ENCODE measurements around the gene FN1. TPM values are rescaled to one million over a fixed set of nuclear protein-coding genes. Genes with fewer than 3 reads are reported as not detected.

The FN1 gene
- total RNA-seq, 2 donors from 2014 or later, result 369 to 1,092 TPM

DNA sequence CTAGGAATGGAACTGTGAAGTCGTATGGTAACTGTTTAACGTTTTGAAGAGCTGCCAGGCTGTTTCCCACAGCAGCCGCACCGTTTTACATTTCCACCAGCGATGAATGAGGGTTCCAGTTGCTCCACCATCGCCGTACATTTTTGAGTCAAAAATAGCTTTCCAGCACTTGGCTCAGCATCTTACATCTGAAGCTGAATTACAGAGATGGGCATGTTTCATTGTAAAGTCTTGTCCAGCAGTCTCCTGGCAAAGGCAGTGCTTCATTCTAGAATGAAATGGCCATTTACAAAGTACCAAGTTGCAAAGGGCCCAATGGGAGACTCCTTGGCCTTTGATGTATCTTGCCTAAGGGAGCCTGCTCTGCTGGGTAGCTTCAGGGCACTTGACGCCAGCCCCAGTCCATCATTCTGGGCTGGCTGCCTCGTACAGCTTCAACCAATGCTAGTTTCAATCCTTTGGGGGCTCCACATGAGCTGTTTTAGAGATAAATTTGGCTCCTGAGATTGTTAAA, 78.9 kb downstream of the FN1 start:
- Histone ChIP-seq H3K36me3 (peaks cover 10% of the 10 kb centered on the region), H3K4me1 (no peaks in the 10 kb centered on the region), H3K27ac (no peak overlapping the region), H3K27me3 (no peaks in the 10 kb centered on the region), H3K4me3 (no peak overlapping the region), H3K9me3 (no peaks in the 10 kb centered on the region)
- TF ChIP-seq CTCF (IDR thresholded peaks at IDR 0.05), result no peak
- DNase-seq (ENCODE audit: low spot score), result no peak

GRCh38 chr2:215356334-215356947, 79.4 kb downstream of the FN1 start:
- Histone ChIP-seq H3K27me3 (no peaks in the 10 kb centered on the region), H3K4me1 (no peaks in the 10 kb centered on the region), H3K4me3 (no peak overlapping the region), H3K36me3 (peaks cover 5% of the 10 kb centered on the region), H3K9me3 (no peaks in the 10 kb centered on the region), H3K27ac (no peak overlapping the region)
- no peak for DNase-seq (ENCODE audit: low spot score)
- TF ChIP-seq CTCF (IDR thresholded peaks at IDR 0.05), result no peak

- Histone ChIP-seq H3K9me3 (no peaks in the 10 kb centered on the region), H3K27me3 (no peaks in the 10 kb centered on the region), H3K4me3 (no peak overlapping the region), H3K4me1 (no peaks in the 10 kb centered on the region), H3K27ac (no peak overlapping the region), H3K36me3 (no peaks in the 10 kb centered on the region)
- TF ChIP-seq CTCF (IDR thresholded peaks at IDR 0.05), result no peak
- no peak for DNase-seq (ENCODE audit: low spot score)
Observed at GRCh38 chr2:215355801-215356200, 80.1 kb downstream of the FN1 start.

GRCh38 chr2:215354771-215355695, 80.8 kb downstream of the FN1 start:
- Histone ChIP-seq H3K27me3 (no peaks in the 10 kb centered on the region), H3K27ac (no peak overlapping the region), H3K4me1 (no peaks in the 10 kb centered on the region), H3K36me3 (peaks cover 3% of the 10 kb centered on the region), H3K9me3 (no peaks in the 10 kb centered on the region), H3K4me3 (no peak overlapping the region)
- DNase-seq (ENCODE audit: low spot score), result no peak
- no peak for TF ChIP-seq CTCF (IDR thresholded peaks at IDR 0.05)

DNA sequence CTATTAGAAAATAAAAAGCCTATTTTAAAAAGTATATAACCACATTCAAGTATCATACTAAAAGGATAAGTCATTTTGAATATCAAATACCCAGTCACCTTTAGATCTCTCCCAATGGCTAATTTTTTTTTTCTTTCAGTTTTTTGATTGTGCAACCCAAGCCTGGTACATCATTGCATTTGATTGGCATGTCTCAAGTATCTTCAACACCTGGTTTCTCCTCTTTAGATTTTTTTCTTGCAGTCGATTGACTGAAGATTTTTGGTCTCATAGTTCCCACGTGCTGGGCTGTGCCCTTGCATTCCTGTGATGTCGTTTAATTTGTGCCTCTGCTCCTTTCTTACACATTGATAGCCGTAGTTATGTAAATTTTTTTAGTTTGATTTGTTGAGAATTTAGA, 83.3 kb downstream of the FN1 start:
- Histone ChIP-seq H3K27ac (no peak overlapping the region), H3K4me3 (no peak overlapping the region), H3K36me3 (peaks cover 25% of the 10 kb centered on the region), H3K27me3 (no peaks in the 10 kb centered on the region), H3K4me1 (no peaks in the 10 kb centered on the region), H3K9me3 (no peaks in the 10 kb centered on the region)
- DNase-seq (ENCODE audit: low spot score), result no peak
- TF ChIP-seq CTCF (IDR thresholded peaks at IDR 0.05), result no peak

All from right atrium auricular region (tissue), 2 donors.